Astrocyte (in vitro differentiated cells and primary cell): ENCODE measurements around the gene MEN1. TPM values are rescaled to one million over a fixed set of nuclear protein-coding genes. Genes with fewer than 3 reads are reported as not detected.

Experiments
- DNase-seq: peaks from one replicate; pipeline ENCODE4 v3.0.0-alpha.2; 2010; ENCODE audit warnings: low read depth
- FAIRE-seq: peaks from 2 replicates; lab custom pipeline; 2011; peaks lifted over from hg19 to GRCh38; lab: Jason Lieb, UNC
- H2AFZ ChIP-seq: 2 replicates; pipeline ENCODE4 v1.6.0; 2012; ENCODE audit warnings: low read depth, low read length, inconsistent platforms
- H3K27ac ChIP-seq: 2 replicates; pipeline ENCODE4 v1.5.1; 2011; ENCODE audit warnings: low read depth, low read length, inconsistent platforms
- H3K27me3 ChIP-seq: 2 replicates; pipeline ENCODE4 v1.6.0; 2011; ENCODE audit warnings: low read length, inconsistent platforms; ENCODE audit not compliant: insufficient read depth
- H3K36me3 ChIP-seq: 2 replicates; pipeline ENCODE4 v1.5.1; 2011; ENCODE audit warnings: low read length, inconsistent platforms; ENCODE audit not compliant: insufficient read depth
- H3K4me1 ChIP-seq: 2 replicates; pipeline ENCODE4 v1.5.1; 2011; ENCODE audit warnings: low read length, inconsistent platforms; ENCODE audit not compliant: insufficient read depth
- H3K4me2 ChIP-seq: 2 replicates; pipeline ENCODE4 v1.6.0; 2012; ENCODE audit warnings: low read length, inconsistent platforms
- H3K4me3 ChIP-seq: 2 replicates; pipeline ENCODE4 v1.5.1; 2011; ENCODE audit warnings: low read depth, mild to moderate bottlenecking, low read length, inconsistent platforms; ENCODE audit not compliant: insufficient read depth
- H3K79me2 ChIP-seq: 2 replicates; pipeline ENCODE4 v1.6.0; 2012; ENCODE audit warnings: mild to moderate bottlenecking, low read length, inconsistent platforms; ENCODE audit not compliant: insufficient read depth
- H3K9ac ChIP-seq: 2 replicates; pipeline ENCODE4 v1.6.0; 2012; ENCODE audit warnings: mild to moderate bottlenecking, low read length, inconsistent platforms
- H3K9me3 ChIP-seq: 2 replicates; pipeline ENCODE4 v1.5.1; 2012; ENCODE audit warnings: low read depth, mild to moderate bottlenecking, low read length, inconsistent platforms; ENCODE audit not compliant: insufficient read depth
- H4K20me1 ChIP-seq: 2 replicates; pipeline ENCODE4 v1.6.0; 2012; ENCODE audit warnings: low read length, inconsistent platforms; ENCODE audit not compliant: insufficient read depth
- H3K27ac Mint-ChIP-seq: one replicate; pipeline ENCODE4 v1.8.0; 2021; ENCODE audit warnings: mild to moderate bottlenecking, mixed read lengths; ENCODE audit not compliant: unreplicated experiment
- H3K27me3 Mint-ChIP-seq: one replicate; pipeline ENCODE4 v1.8.0; 2021; ENCODE audit warnings: low read depth, mixed read lengths; ENCODE audit not compliant: unreplicated experiment
- H3K36me3 Mint-ChIP-seq: one replicate; pipeline ENCODE4 v1.8.0; 2021; ENCODE audit warnings: low read depth, mixed read lengths; ENCODE audit not compliant: unreplicated experiment
- H3K4me1 Mint-ChIP-seq: one replicate; pipeline ENCODE4 v1.8.0; 2021; ENCODE audit warnings: low read depth, mixed read lengths; ENCODE audit not compliant: unreplicated experiment
- H3K4me3 Mint-ChIP-seq: one replicate; pipeline ENCODE4 v1.8.0; 2021; ENCODE audit warnings: mild to moderate bottlenecking, moderate library complexity, mixed read lengths; ENCODE audit not compliant: unreplicated experiment
- H3K9me3 Mint-ChIP-seq: one replicate; pipeline ENCODE4 v1.8.0; 2021; ENCODE audit warnings: mild to moderate bottlenecking, mixed read lengths; ENCODE audit not compliant: unreplicated experiment
- CTCF ChIP-seq: IDR thresholded peaks from 2 replicates; pipeline ENCODE4 v1.5.1; 2011; ENCODE audit warnings: low read depth, mild to moderate bottlenecking, inconsistent platforms, low read length, moderate library complexity; ENCODE audit not compliant: insufficient read depth
- EZH2 ChIP-seq: IDR thresholded peaks from 2 replicates; pipeline ENCODE4 v1.6.1; 2012; ENCODE audit warnings: mild to moderate bottlenecking, low read length, inconsistent platforms; ENCODE audit not compliant: insufficient read depth
- total RNA-seq: library from RNA; stranded (reverse); gene quantifications from 2 replicates; pipeline ENCODE4 v1.2.1, GENCODE V29; 2021

MEN1 gene
- total RNA-seq, 1 donor from 2014 or later: 26.0 TPM

- H3K4me3 ChIP-seq: no peak overlapping the region
- peak overlapping the region; percentile 88 for H3K27ac Mint-ChIP-seq
- DNase-seq: no peak
- H3K4me3 Mint-ChIP-seq: peak overlapping the region; percentile 77
- H2AFZ ChIP-seq: no peak overlapping the region
- peaks cover 2% of the 10 kb centered on the region for H3K27me3 Mint-ChIP-seq
- H3K36me3 ChIP-seq: no peaks in the 10 kb centered on the region
- H3K9me3 ChIP-seq: no peaks in the 10 kb centered on the region
- H3K4me2 ChIP-seq: peak overlapping the region; percentile 57
- no peak overlapping the region for H3K9ac ChIP-seq
- no peaks in the 10 kb centered on the region for H3K27me3 ChIP-seq
- H3K4me1 ChIP-seq: peaks cover 5% of the 10 kb centered on the region
- no peak for FAIRE-seq
- no peak for TF ChIP-seq EZH2
- TF ChIP-seq CTCF: no peak
- H3K9me3 Mint-ChIP-seq: no peaks in the 10 kb centered on the region
- no peaks in the 10 kb centered on the region for H4K20me1 ChIP-seq
- H3K36me3 Mint-ChIP-seq: no peaks in the 10 kb centered on the region
- H3K27ac ChIP-seq: no peak overlapping the region
- H3K79me2 ChIP-seq: no peaks in the 10 kb centered on the region
- H3K4me1 Mint-ChIP-seq: peaks cover 5% of the 10 kb centered on the region
These were observed 34.9 kb upstream of the MEN1 start for GRCh38 chr11:64845129-64845775.

GRCh38 chr11:64844330-64845128, 34.2 kb upstream of the MEN1 start, which contains the start of gene CDC42BPG:
Gene CDC42BPG, minus strand, starts transcription at chr11:64844653. Its CDS starts 84 bp downstream, at chr11:64844569.
- Histone ChIP-seq H3K36me3 (no peaks in the 10 kb centered on the region), H3K9ac (no peak within 1 kb of the TSS)
- no peak for DNase-seq

More at GRCh38 chr11:64844330-64845128, 34.2 kb upstream of the MEN1 start, which contains the start of gene CDC42BPG:
- H3K27ac ChIP-seq: no peak within 1 kb of the TSS
- H3K27me3 ChIP-seq: no peaks in the 10 kb centered on the region
- peaks cover 5% of the 10 kb centered on the region for H3K4me1 Mint-ChIP-seq
- no peaks in the 10 kb centered on the region for H3K9me3 ChIP-seq
- no peaks in the 10 kb centered on the region for H3K36me3 Mint-ChIP-seq
- H2AFZ ChIP-seq: no peak within 1 kb of the TSS
- TF ChIP-seq EZH2 (no peak), CTCF (peak; percentile 11)
- no peaks in the 10 kb centered on the region for H4K20me1 ChIP-seq
- peak within 1 kb of the TSS; percentile 88 for H3K27ac Mint-ChIP-seq
- H3K4me3 ChIP-seq: no peak within 1 kb of the TSS
- H3K79me2 ChIP-seq: no peaks in the 10 kb centered on the region
- H3K27me3 Mint-ChIP-seq: peaks cover 2% of the 10 kb centered on the region
- H3K4me2 ChIP-seq: peak within 1 kb of the TSS; percentile 57
- H3K4me3 Mint-ChIP-seq: peak within 1 kb of the TSS; percentile 84
- H3K9me3 Mint-ChIP-seq: no peaks in the 10 kb centered on the region
- no peak for FAIRE-seq
- peaks cover 5% of the 10 kb centered on the region for H3K4me1 ChIP-seq
